ENCODE measurements around the gene FOXE1.

FOXE1 gene

DNA sequence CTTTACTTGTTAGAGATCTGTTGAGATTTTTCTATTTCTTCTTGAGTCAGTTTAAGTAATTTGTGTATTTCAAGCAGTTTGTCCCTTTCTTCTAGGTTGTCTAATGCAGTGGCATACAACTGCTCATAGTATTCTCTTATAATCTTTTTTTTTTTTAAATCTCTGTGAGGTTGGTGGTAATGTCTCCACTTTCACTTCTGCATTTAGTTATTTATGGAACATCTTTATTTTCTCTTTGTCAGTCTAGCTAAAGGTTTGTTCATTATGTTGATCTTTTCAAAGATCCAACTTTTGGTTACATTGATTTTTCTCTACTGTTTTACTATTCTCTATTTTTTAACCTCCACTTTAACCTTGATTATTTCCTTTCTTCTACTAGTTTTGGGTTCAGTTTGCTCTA lies 13.8 kb downstream of the FOXE1 start:
- no peak for DNase-seq (ENCODE audit: low read depth)

DNA sequence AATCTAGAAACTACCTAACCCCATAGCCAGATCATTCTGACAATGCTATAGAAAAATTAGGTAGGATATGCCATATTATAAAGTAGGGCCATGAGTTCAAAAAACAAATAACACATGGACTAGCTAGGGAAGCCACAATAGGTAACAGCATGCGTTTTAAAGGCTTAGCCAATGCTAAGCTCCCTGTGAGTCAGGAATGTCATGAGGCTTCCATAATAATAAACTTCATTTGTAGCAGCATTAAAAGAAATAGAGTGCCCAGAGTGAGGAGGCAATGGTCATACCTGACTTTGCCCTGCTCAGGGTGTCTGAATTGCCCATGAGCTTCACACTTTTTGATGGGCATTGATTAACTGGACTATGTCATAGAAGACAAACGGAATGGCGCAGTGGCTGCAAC lies 15.8 kb downstream of the FOXE1 start:
- no peak for DNase-seq (ENCODE audit: low read depth)

DNA sequence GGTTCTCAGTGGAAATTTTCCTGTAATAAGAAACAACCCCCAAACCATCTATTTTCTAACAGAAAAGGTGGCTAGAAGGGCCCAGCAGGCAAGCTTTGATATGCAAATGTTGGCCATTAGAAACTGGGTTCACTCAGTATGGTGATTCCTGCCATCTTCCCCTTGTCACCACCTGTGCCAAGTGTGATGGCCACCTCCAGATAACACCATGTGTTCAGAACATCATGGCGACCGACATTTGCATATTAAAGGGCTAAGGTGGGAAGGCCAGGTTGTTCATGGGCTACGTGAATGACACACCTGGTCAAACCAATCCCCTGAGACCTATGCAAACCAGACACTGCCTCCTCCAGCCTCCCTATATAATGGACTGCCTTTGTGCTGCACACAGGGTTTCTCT lies 20.4 kb downstream of the FOXE1 start:
- DNase-seq (ENCODE audit: low read depth): no peak

DNA sequence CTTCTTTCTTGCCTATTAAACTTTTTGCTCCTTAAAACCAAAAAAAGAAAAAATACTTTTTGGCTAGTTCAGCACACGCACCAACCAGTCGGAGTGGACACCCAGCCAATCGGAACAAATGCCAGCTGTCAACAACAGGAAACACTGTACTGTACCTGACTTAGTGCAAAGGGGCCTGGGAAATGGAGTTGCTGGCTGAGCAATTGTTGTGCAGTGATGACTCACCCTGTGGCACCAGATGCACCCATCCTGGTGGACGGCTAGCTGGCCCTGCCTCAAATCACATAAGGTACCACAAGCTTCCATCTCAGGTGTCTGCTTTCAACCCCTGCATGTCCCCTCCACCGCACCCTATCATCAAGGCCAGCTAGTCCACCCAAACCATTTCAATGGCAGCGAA lies 20.9 kb downstream of the FOXE1 start:
- DNase-seq (ENCODE audit: low read depth): no peak

DNA sequence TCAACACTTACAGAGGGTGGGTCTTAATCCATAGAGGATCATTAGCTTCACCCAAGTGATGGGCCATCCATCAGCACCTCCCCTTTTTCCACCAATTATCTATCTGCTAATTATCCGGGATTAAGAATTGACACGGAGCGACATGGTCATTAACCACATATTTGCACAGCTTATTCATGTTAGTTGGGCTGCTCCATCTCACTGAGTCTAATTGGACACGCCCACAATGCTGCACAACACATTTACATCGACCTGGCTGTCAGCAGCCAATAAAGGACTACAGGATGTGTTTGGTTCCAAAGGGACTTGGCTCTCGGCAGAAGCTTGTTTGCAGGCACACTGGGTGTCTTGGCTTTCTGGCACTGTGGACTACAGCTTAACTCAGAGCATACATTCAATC lies 21.6 kb downstream of the FOXE1 start:
- DNase-seq (ENCODE audit: low read depth): no peak

DNA sequence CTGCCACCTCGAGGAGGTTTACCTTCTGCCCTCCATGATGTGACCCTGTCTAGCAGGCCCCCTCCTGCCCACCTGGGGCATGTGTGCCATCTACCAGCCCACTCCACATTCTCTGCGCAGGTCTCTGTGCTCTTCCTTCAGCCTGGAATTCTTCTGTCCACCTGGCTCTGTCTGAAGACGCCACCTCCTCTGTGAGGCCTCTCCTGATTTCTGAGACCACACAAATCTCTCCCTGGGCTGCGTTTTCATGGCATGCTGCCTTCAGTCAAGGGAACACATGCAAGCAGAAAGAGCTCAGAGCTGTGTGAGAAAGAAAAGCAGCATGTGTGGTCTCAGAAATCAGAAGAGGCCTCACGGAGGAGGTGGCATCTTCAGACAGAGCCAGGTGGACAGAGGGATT lies 22.1 kb downstream of the FOXE1 start:
- DNase-seq (ENCODE audit: low read depth): no peak

DNA sequence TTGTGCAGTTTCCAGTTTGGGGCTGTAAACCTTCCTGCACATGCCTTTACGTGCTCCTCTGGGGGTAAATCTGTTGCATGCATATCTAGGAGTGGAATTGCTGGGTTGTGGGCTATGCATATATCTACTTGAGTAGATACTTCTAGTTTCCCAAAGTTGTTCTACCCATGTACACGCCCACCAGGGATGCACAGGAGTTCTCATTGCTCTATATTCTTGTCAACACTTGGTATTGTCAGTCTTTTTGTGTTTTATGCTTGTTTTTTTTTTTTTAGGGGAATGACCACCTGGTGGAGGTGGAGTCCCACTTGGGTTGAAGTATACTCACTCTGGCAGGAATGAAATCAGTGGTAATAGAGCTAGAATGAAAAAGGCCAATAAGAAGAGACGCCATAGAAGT lies 23.0 kb downstream of the FOXE1 start:
- no peak for DNase-seq (ENCODE audit: low read depth)

DNA sequence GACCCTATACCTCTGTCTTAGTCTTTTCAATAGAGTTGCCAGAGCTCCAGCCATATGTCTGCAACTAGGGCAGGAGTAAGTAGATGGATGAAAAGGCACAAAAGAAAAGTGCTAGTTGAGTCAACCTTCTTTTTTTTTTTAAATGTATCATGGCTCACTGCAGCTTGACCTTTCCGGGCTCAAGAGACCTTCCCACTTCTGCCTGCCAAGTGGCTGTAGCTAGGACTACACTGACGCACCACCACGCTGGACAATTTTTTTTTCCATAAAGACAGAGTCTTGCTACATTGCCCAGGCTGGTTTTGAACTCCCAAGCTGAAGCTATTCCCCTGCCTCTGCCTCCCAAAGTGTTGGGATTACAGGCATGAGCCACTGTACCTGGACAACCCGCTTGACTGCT lies 27.3 kb downstream of the FOXE1 start:
- DNase-seq (ENCODE audit: low read depth): no peak

DNA sequence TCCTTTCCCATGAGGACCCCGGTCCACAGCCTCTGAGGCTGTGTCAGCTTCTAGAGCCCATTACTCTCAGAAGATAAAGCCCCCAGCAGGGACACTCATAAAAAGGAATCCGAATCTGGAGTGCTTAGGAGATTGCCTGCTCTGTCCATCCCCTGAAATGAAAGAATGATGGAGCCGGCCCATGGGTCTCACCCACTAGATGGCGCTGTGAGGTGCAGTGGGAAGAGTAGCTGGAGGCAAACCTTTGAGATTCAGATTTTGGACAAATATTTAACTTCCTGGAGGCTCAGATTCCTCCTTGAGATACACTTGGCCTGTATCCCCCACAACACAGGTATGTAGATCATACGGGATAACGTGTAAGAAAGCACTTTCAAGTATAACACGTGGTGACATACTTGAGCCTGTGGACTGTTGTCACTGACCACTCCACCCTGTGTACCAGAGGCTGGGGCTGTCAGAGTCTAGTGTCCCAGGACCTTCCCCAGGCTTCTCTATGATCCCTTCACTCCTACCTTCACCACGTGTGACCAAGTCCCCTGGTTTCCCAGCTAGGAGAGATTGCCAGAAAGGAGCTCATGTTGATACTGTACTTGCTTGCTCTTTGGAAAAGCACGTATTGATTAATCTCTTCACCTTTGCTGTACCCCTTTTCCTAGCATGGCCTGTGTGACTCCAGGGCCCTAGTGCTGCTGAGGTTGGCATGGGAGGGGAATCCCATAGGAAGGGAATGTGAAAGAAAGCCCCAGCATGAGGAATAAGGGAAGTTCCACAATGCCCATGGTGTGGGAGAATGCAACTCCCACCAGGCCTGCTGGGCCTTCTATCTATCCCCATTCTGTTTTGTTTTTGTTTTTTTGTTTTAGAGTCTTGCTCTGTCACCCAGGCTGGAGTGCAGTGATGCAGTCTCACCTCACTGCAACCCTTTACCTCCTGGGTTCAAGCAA lies 37.2 kb downstream of the FOXE1 start:
- peak; percentile 19 for DNase-seq (ENCODE audit: low read depth)

DNA sequence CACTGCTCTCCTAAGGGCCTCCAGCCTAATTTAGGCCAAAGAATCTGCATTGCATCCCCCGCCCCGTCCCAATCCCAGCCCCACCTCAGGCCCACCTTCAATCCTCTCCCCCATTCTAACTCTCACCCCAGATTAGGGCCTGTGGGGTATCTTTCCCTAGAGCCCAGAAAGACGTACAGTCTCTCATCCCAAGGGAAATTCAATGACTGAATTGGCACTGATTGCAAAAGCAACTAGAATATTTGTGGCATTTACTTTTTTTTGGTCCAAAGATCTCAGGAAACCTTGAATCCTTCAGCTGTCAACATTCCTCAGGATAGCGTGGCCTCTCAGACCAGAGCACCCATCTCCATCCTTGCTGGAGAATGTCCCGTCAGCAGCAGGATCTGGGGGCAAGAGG lies 38.7 kb downstream of the FOXE1 start:
- no peak for DNase-seq (ENCODE audit: low read depth)

DNA sequence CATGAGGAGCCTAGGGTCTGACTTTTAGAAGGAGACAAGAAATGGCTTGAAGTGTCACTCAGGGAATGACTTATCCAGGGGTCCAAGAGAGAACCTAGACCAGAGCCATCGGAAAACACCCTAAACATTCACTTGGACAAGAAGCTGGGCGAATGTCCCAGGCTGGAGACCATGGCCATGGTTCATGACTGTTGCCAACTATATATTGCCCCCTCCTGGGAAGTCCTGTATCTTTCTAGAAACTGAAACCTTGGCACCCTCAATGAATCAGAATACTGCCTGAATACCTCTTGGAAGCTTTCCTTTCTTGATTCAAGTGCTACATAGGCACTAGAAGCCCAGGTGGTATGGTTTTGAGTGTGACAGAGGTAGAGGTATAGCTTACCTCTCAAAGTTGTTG lies 39.4 kb downstream of the FOXE1 start:
- no peak for DNase-seq (ENCODE audit: low read depth)

DNA sequence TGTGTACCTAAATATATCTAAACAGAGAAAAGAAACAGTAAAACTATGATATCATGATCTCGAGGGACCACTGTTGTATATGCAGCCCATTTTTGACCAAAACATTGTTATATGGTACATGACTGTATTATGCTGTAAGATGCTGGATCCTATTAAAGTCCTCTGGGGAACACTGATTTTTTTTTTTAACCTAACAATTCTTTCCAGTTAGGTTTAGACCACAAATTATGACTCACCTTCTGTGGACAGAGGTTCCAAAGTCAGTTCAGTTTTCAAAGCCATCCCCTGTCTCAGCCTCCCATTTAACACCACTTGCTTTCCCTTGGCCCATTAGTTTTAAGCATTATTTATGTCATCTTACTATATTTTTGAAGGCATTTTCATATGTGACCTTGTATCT lies 42.2 kb downstream of the FOXE1 start:
- DNase-seq (ENCODE audit: low read depth): no peak

DNA sequence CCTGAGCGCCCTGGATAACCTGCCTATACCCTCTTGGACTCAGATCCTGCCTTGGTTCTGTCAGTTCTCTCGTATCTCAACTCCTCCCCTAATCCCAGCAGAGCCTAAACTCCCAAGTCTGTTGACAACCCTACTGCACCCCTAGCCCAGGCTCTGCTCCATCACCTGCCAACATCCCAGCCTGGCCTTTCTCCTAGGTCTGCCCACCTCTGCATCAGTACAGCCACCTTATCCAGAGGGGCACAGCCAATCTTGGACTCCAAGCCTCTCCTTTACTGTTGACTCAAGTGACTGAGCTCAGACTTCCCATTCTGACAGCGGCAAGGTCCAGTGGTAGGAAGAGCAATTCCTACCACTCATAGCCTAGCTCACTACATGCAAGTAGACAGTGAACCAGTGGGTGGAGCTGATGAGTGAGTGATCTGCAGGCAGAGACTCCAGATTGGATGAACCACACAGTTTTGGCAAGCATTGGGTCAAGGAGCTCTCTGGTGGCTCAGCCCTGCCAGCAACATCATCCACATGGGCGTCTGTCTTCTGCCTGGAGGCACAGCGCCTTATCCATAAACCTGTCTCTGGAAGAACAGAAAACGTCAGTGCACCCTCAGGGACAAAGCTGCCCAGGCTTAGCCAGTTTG lies 42.8 kb downstream of the FOXE1 start:
- DNase-seq (ENCODE audit: low read depth): no peak

DNA sequence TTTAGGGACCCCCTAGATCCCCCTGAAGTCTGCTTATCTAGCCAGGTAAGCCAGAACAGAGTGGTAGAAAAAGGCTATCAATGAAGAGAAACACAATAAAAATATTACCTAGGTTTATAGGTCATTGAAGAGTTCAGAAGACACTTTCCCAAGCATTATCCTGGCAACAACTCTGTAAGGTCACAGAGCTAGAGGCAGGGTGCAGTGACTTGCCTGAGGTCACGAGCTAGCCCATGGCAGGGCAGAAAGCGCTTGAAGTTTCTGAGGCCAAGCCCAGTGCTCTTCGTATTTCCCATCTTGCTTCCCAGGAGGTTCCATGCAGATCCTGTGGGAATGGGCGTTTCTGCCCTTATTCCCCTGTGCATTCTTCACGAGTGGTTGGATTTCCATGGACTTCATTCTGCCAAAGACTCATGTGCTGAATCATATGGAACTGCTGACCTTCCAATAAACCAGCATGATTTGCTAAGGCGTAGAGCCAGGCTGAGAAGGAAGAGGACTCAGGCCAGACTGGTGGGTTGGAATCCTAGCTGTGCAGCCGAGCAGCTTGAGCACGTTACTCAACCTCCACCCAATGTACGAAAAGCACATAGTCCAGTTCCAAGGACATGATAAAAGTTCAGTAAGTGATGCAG lies 47.2 kb downstream of the FOXE1 start:
- DNase-seq (ENCODE audit: low read depth): no peak

DNA sequence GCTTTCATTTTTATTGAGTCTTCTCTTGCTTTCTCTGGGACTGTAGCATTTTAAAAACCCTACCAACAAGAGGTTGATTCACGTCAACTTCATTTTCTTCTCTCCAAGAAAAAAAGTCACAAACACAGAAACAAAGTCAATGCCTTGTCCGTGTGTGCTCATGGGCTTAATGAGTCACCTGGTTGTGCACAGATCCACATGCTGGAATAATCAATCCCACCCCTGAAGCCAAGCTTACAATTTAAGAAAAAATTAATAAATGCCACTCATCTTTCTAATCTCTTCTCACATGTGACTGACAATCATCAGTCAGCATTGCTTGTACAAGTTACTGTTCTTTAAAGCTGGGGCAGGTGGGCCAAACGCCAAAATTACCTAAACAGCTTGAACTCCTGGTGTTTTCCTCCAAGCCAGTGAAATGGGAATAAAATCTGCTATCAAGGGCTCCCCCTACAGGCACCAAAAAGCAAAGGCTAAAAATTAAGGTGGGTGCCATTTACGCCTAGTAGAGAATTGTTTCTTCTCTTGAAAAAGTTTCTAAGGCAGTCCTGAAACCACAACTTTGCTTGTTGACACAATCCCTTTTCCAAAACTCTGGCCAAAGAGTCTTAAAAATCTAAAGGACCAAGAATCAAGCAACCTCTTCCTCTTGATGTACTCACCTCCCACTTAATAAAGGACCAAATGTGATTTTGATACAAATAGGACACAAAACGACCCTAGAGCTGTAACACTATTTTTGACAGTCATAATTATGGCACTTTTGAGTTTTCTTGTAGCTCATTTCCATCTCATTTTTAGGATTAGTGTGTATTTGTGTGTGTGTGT lies 47.9 kb downstream of the FOXE1 start:
- no peak for DNase-seq (ENCODE audit: low read depth)

DNA sequence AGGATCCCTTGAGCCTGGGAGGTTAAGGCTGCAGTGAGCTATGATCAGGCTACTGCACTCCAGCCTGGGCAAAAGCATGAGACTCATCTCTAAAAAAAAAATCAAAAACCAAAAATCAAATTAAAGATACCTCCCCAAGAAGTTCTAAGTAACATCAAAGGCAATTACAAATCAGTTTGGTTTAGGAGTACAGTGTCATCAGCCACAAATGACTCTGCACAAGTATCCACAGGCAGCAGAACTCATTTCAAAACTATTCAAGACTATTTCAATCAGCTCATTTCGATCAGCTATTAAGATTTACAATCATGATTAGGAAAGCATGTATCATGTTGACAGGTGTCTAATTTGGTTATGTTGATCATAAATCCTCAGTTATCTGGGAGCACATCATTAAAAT lies 50.2 kb downstream of the FOXE1 start:
- no peak for DNase-seq (ENCODE audit: low read depth)

DNA sequence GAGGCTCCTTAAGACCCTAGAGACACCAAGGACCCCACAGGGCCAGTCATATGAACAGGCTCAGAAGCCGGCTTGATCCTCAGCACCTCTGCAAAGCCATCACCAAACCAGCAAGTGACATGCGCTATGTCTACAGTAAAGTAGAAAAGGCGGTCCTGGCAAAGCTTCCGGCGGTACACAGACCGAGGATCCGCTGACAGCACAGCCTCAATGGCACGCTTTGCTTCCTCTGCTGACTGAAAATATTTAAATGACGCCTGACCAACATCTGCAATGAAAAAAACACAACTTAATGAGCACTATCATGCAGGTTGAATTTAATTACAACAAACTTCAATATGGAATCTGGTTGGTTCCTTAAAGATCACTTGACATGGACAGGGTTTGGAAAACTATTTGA lies 51.7 kb downstream of the FOXE1 start:
- DNase-seq (ENCODE audit: low read depth): peak; percentile 43

DNA sequence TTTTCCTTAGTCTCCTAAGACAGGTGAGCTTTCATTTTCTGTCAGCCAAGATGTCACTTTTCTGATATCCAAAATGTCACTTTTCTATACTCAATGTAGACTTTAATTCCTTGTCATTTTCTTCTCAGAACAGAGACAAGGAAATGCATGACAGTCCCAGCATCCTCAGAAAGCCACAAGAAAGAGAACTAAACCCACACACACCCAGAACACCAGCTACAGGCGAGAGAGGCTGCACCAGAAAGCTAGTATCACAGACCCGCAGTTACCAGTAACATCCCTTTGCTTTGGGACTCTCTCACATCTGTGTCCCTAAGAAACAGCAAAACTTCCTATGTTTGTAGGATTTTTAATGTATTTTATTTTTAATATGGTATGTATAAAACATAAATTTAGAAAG lies 52.2 kb downstream of the FOXE1 start:
- peak; percentile 61 for DNase-seq (ENCODE audit: low read depth)
